HG02840 (cell line): ENCODE data around the gene C2orf76.

Experiments
- ATAC-seq: cut with Tn5 transposase; IDR thresholded peaks from one replicate; pipeline ENCODE4 v1.9.1; 2021; ENCODE audit warnings: mild to moderate bottlenecking, moderate library complexity, moderate number of reproducible peaks; ENCODE audit not compliant: unreplicated experiment, low FRiP score

The C2orf76 gene

GRCh38 chr2:119267604-119268003 lies 99.0 kb downstream of the C2orf76 start:
- no peak for ATAC-seq

GRCh38 chr2:119266091-119266589 lies 100.5 kb downstream of the C2orf76 start:
- ATAC-seq, result no peak

GRCh38 chr2:119265693-119266066 lies 101.0 kb downstream of the C2orf76 start:
- ATAC-seq, result no peak

GRCh38 chr2:119264781-119265692 lies 101.6 kb downstream of the C2orf76 start:
- no peak for ATAC-seq

GRCh38 chr2:119263656-119264055 lies 103.0 kb downstream of the C2orf76 start:
- no peak for ATAC-seq

- ATAC-seq, result no peak
Observed at GRCh38 chr2:119263025-119263424, 103.6 kb downstream of the C2orf76 start.

- ATAC-seq, result no peak
Observed at GRCh38 chr2:119261493-119262225, 105.0 kb downstream of the C2orf76 start.

- ATAC-seq, result no peak
Observed at GRCh38 chr2:119260646-119261492, 105.8 kb downstream of the C2orf76 start.

- no peak for ATAC-seq
Observed at GRCh38 chr2:119259296-119259860, 107.3 kb downstream of the C2orf76 start.

GRCh38 chr2:119257198-119257597 lies 109.4 kb downstream of the C2orf76 start:
- ATAC-seq, result no peak

GRCh38 chr2:119256582-119256921 lies 110.1 kb downstream of the C2orf76 start:
- ATAC-seq, result no peak

- no peak for ATAC-seq
Observed at GRCh38 chr2:119255760-119256581, 110.7 kb downstream of the C2orf76 start.

- no peak for ATAC-seq
Observed at GRCh38 chr2:119254601-119255080, 112.0 kb downstream of the C2orf76 start.

GRCh38 chr2:119253760-119254600 lies 112.7 kb downstream of the C2orf76 start:
- no peak for ATAC-seq

GRCh38 chr2:119253114-119253702 lies 113.4 kb downstream of the C2orf76 start:
- no peak for ATAC-seq
